Measurements from ENCODE around the gene DNAJC2.

DNA sequence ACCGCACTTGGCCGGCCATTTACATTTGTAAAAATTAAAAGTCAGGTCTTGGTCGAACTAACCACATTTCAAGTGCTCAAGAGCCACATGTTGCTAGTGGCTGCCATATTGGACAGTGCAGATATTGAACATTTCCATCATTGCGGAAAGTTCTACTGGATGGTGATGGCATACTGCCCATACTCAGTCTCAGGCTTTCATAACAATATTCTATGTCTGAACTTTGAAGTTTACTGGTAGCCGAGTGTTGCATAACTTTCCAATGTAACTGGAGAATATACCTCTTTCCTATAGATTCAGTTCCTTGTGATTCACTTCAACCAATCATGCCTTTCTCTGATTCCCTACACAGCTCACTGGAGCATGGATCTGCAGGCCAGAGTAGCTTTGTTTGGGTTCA lies 46.6 kb upstream of the DNAJC2 start:
- TF ChIP-seq, protein P1, sequence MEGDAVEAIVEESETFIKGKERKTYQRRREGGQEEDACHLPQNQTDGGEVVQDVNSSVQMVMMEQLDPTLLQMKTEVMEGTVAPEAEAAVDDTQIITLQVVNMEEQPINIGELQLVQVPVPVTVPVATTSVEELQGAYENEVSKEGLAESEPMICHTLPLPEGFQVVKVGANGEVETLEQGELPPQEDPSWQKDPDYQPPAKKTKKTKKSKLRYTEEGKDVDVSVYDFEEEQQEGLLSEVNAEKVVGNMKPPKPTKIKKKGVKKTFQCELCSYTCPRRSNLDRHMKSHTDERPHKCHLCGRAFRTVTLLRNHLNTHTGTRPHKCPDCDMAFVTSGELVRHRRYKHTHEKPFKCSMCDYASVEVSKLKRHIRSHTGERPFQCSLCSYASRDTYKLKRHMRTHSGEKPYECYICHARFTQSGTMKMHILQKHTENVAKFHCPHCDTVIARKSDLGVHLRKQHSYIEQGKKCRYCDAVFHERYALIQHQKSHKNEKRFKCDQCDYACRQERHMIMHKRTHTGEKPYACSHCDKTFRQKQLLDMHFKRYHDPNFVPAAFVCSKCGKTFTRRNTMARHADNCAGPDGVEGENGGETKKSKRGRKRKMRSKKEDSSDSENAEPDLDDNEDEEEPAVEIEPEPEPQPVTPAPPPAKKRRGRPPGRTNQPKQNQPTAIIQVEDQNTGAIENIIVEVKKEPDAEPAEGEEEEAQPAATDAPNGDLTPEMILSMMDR (IDR thresholded peaks at IDR 0.05), result no peak
- TF ChIP-seq POLR2AphosphoS5 (IDR thresholded peaks at IDR 0.05), result no peak
- no peak for TF ChIP-seq POLR2A (IDR thresholded peaks at IDR 0.05)
